SH-SY5Y (cell line): ENCODE measurements around the gene CACNA1A.

Experiments used
- GATA2 ChIP-seq: IDR thresholded peaks from 2 replicates; pipeline ENCODE4 v1.6.1; 2011; ENCODE audit warnings: mild to moderate bottlenecking, low read depth, low read length
- GATA3 ChIP-seq: IDR thresholded peaks from 2 replicates; pipeline ENCODE4 v1.6.1; 2011; ENCODE audit warnings: low read depth, mild to moderate bottlenecking, low read length, moderate library complexity

DNA sequence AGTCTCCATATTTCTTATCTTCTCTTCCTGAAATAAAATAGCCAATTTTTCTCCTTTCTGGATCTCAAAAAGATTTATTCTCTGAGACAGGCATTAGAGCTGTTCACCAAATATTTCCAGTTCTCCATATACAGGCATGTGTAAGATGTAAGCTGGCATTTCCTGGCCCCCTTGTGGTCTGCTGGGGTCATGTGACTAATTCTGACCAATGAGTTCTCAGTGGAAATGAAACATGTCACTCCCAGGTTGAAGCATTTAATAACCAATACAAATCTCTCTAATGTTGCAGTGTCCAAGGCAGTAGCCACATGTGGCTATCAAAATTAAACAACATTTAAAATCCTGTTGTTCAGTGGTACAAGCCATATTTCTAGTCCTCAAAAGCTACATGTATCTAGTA lies 14.8 kb upstream of the CACNA1A start:
- TF ChIP-seq GATA2 (no peak), GATA3 (no peak)
